HG02870 (cell line): ENCODE measurements around the gene COQ5.
A peak's percentile ranks its signal among the peaks of the same experiment; 100 is the strongest.

Experiments used
- ATAC-seq: cut with Tn5 transposase; IDR thresholded peaks from one replicate; pipeline ENCODE4 v1.9.1; 2021; ENCODE audit warnings: mild to moderate bottlenecking, moderate library complexity; ENCODE audit not compliant: unreplicated experiment

Gene COQ5

GRCh38 chr12:120485961-120486881 lies 42.7 kb downstream of the COQ5 start:
- ATAC-seq = no peak

GRCh38 chr12:120483621-120484020 lies 45.3 kb downstream of the COQ5 start:
- no peak for ATAC-seq

- ATAC-seq = no peak
Observed at GRCh38 chr12:120481022-120481767, 47.8 kb downstream of the COQ5 start.

GRCh38 chr12:120480211-120480610 lies 48.7 kb downstream of the COQ5 start:
- no peak for ATAC-seq

- no peak for ATAC-seq
Observed at GRCh38 chr12:120479458-120479857, 49.5 kb downstream of the COQ5 start.

GRCh38 chr12:120475643-120476042 lies 53.3 kb downstream of the COQ5 start:
- no peak for ATAC-seq

- no peak for ATAC-seq
Observed at GRCh38 chr12:120474616-120474960, 54.4 kb downstream of the COQ5 start.

- no peak for ATAC-seq
Observed at GRCh38 chr12:120473807-120474615, 54.9 kb downstream of the COQ5 start.

GRCh38 chr12:120472521-120472920 lies 56.4 kb downstream of the COQ5 start:
- no peak for ATAC-seq

- ATAC-seq = peak; percentile 24
Observed at GRCh38 chr12:120470150-120470784, 58.7 kb downstream of the COQ5 start.

- peak; percentile 74 for ATAC-seq
Observed at GRCh38 chr12:120469450-120470149, 59.4 kb downstream of the COQ5 start, which contains the start of gene SRSF9. TSS of gene SRSF9 (minus strand) at chr12:120469748. CDS start at chr12:120469609, 139 bp downstream.

- ATAC-seq = peak; percentile 15
Observed at GRCh38 chr12:120468821-120469449, 60.0 kb downstream of the COQ5 start.

- no peak for ATAC-seq
Observed at GRCh38 chr12:120468325-120468820, 60.6 kb downstream of the COQ5 start.

GRCh38 chr12:120467439-120467838 lies 61.5 kb downstream of the COQ5 start:
- no peak for ATAC-seq

GRCh38 chr12:120466560-120467315 lies 62.2 kb downstream of the COQ5 start:
- no peak for ATAC-seq

GRCh38 chr12:120465756-120466155 lies 63.2 kb downstream of the COQ5 start:
- no peak for ATAC-seq

GRCh38 chr12:120463712-120464111 lies 65.2 kb downstream of the COQ5 start:
- no peak for ATAC-seq

- no peak for ATAC-seq
Observed at GRCh38 chr12:120462099-120462640, 66.8 kb downstream of the COQ5 start.
